T-helper 1 cell treated with Interleukin-12 subunit alpha and Interleukin-12 subunit beta and Interleukin-4 antibody, amounts not matched to agents 30 μg/mL and 1 μg/mL, for 36 hours (primary cell): ENCODE results near the gene SEMA3D.

ENCODE experiments used
- H3K27ac Mint-ChIP-seq: one replicate; pipeline ENCODE4 v1.8.0; 2021; ENCODE audit warnings: mild to moderate bottlenecking, mixed read lengths
- H3K27me3 Mint-ChIP-seq: one replicate; pipeline ENCODE4 v1.8.0; 2021; ENCODE audit warnings: low read depth, mixed read lengths
- H3K36me3 Mint-ChIP-seq: one replicate; pipeline ENCODE4 v1.8.0; 2021; ENCODE audit warnings: low read depth, mixed read lengths
- H3K4me1 Mint-ChIP-seq: one replicate; pipeline ENCODE4 v1.8.0; 2021; ENCODE audit warnings: low read depth, mixed read lengths
- H3K4me3 Mint-ChIP-seq: one replicate; pipeline ENCODE4 v1.8.0; 2021; ENCODE audit warnings: mild to moderate bottlenecking, moderate library complexity, mixed read lengths
- H3K9me3 Mint-ChIP-seq: one replicate; pipeline ENCODE4 v1.8.0; 2021; ENCODE audit warnings: mixed read lengths

SEMA3D gene

DNA sequence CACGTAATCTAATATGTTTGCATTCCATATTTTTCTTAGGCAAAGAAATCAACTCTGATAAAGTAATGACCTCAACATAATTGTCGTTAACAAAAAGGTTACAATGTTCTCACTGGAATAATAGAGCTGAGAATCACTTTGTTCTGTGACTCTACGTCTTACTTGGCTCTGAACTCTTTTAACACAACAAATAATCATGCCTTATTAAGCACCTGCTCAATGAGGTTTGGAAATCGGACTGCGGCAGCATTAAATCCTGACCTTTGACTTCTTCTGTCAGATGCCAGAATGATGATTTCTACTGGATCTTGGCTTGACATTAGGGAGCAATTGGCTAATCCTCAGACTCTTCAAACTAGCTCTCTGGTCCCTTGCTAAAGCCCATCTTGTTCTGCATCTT, 233.6 kb downstream of the SEMA3D start:
- Mint-ChIP-seq H3K36me3 (no peaks in the 10 kb centered on the region), H3K4me3 (no peak overlapping the region), H3K27ac (no peak overlapping the region), H3K27me3 (no peaks in the 10 kb centered on the region), H3K9me3 (no peaks in the 10 kb centered on the region), H3K4me1 (no peaks in the 10 kb centered on the region)

- Mint-ChIP-seq H3K4me3 (no peak overlapping the region), H3K27me3 (no peaks in the 10 kb centered on the region), H3K4me1 (no peaks in the 10 kb centered on the region), H3K9me3 (no peaks in the 10 kb centered on the region), H3K27ac (no peak overlapping the region), H3K36me3 (no peaks in the 10 kb centered on the region)
These were observed 236.0 kb downstream of the SEMA3D start for GRCh38 chr7:84950836-84951235.

DNA sequence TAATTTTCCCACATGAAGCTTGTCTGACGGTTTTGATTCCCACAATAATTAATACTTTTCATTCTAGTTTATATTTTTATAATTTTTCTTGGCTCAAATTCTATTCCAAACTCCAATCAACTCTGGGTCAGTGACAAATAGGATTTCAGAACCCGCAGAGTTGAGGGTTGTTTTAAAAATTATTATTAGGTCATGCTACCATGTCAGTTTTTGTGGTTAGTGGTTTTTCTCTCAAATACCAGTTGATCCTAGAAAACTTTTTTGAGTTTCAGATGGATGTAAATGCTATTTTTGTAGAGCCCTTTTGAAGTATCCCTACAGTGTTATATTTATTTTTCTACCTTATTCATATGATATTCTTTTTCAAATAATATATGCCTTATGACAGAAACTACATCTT, 237.4 kb downstream of the SEMA3D start:
- no peaks in the 10 kb centered on the region for H3K4me1 Mint-ChIP-seq

DNA sequence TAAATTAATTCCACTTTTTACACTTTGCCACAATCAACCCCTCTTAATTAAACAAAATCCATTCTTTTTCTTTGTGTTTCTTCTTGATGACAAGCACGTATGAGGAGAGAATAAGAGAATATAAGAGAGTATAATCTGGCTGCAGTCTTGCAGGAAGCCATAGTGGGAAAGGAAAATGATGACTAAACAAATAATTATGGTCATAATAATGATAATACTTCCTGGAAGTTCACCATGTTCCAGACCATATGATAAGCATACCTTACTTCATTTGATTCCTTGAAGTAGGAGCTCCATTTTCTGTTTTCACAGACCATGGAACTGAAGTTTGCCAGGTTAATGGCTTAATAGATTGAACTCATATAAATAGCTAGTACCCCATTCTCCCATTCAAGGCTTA, 237.8 kb downstream of the SEMA3D start:
- H3K36me3 Mint-ChIP-seq, result no peaks in the 10 kb centered on the region
- no peaks in the 10 kb centered on the region for H3K27me3 Mint-ChIP-seq
- no peaks in the 10 kb centered on the region for H3K4me1 Mint-ChIP-seq
- no peak overlapping the region for H3K27ac Mint-ChIP-seq
- no peak overlapping the region for H3K4me3 Mint-ChIP-seq
- no peaks in the 10 kb centered on the region for H3K9me3 Mint-ChIP-seq

More for the DNA sequence above, 237.4 kb downstream of the SEMA3D start:
- Mint-ChIP-seq H3K27ac (no peak overlapping the region), H3K27me3 (no peaks in the 10 kb centered on the region), H3K4me3 (no peak overlapping the region), H3K36me3 (no peaks in the 10 kb centered on the region), H3K9me3 (no peaks in the 10 kb centered on the region)

GRCh38 chr7:84948634-84949033, 238.2 kb downstream of the SEMA3D start:
- Mint-ChIP-seq H3K27me3 (no peaks in the 10 kb centered on the region), H3K27ac (no peak overlapping the region), H3K9me3 (no peaks in the 10 kb centered on the region), H3K36me3 (no peaks in the 10 kb centered on the region), H3K4me3 (no peak overlapping the region), H3K4me1 (no peaks in the 10 kb centered on the region)

DNA sequence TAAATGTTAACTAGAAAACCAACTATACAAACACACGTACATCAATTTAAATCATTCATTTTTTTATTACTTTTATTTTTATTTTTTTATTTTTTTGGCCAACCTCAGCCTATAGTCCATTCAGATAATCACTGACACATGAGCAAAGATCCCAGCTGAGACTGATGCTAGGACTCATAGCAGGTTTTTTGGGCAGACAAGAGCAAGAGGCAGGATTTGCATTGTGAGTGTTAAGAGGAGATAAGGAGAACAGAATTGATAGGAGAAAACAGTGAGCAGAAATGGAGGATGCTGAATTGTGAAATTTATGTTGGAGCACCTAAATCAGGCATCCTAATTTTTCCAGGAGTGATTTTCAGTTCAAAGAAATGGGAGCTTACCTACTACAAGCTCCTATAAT, 240.3 kb downstream of the SEMA3D start:
- H3K4me1 Mint-ChIP-seq, result no peaks in the 10 kb centered on the region
- no peak overlapping the region for H3K27ac Mint-ChIP-seq
- H3K36me3 Mint-ChIP-seq, result no peaks in the 10 kb centered on the region
- H3K9me3 Mint-ChIP-seq, result no peaks in the 10 kb centered on the region
- H3K27me3 Mint-ChIP-seq, result no peaks in the 10 kb centered on the region
- H3K4me3 Mint-ChIP-seq, result no peak overlapping the region
